SU-DHL-6 (cell line): ENCODE measurements around the gene GMDS.

Experiments
- H2AFZ ChIP-seq: fragments of 200-600 bp; sonication (generic); 2 replicates; pipeline ENCODE4 v1.6.1; 2014; ENCODE audit warnings: low read depth, mild to moderate bottlenecking, moderate library complexity, mixed read lengths, antibody characterized with exemption, low read length; ENCODE audit not compliant: severe bottlenecking
- H3F3A ChIP-seq: fragments of 200-600 bp; shearing (Covaris generic); 2 replicates; pipeline ENCODE4 v1.6.0; 2016; ENCODE audit warnings: antibody characterized with exemption, mild to moderate bottlenecking; ENCODE audit not compliant: insufficient read depth
- H3K27ac ChIP-seq: fragments of 200-600 bp; sonication (generic); 2 replicates; pipeline ENCODE4 v1.5.1; 2016; ENCODE audit warnings: low read depth, mild to moderate bottlenecking, low read length, moderate library complexity, mixed read lengths
- H3K27me3 ChIP-seq: fragments of 200-600 bp; sonication (generic), shearing (Covaris generic); 2 replicates; pipeline ENCODE4 v1.6.0; 2014; ENCODE audit warnings: mild to moderate bottlenecking, low read length
- H3K36me3 ChIP-seq: fragments of 200-600 bp; sonication (generic); 2 replicates; pipeline ENCODE4 v1.6.1; 2014; ENCODE audit warnings: mild to moderate bottlenecking, low read length, mixed read lengths
- H3K4me2 ChIP-seq: fragments of 300-600, 200-600 bp; shearing (Covaris generic), sonication (generic); 2 replicates; pipeline ENCODE4 v1.6.0; 2014; ENCODE audit warnings: low read length, low read depth, mild to moderate bottlenecking; ENCODE audit not compliant: poor library complexity, severe bottlenecking
- H3K4me3 ChIP-seq: fragments of 200-600 bp; sonication (generic); 2 replicates; pipeline ENCODE4 v1.5.1; 2014; ENCODE audit warnings: antibody characterized with exemption, low read length, mild to moderate bottlenecking, mixed read lengths; ENCODE audit not compliant: insufficient read depth, poor library complexity, severe bottlenecking
- H3K79me2 ChIP-seq: fragments of 200-600 bp; sonication (generic); 2 replicates; pipeline ENCODE4 v1.6.1; 2014; ENCODE audit warnings: mild to moderate bottlenecking, low read length, moderate library complexity; ENCODE audit not compliant: insufficient read depth
- H3K9ac ChIP-seq: fragments of 200-600 bp; sonication (generic); 2 replicates; pipeline ENCODE4 v1.7.0; 2014; ENCODE audit warnings: mild to moderate bottlenecking, low read length
- H3K9me2 ChIP-seq: fragments of 200-600 bp; sonication (generic); replicated peaks from 2 replicates; pipeline ENCODE4 v1.6.1; 2014; ENCODE audit warnings: low read length; ENCODE audit not compliant: insufficient read depth
- H3K9me3 ChIP-seq: fragments of 200-600 bp; sonication (generic); 2 replicates; pipeline ENCODE4 v1.6.1; 2014; ENCODE audit warnings: low read length, mixed read lengths; ENCODE audit not compliant: insufficient read depth
- H4K20me1 ChIP-seq: fragments of 200-600 bp; sonication (generic); 2 replicates; pipeline ENCODE4 v1.6.1; 2014; ENCODE audit warnings: low read depth, mild to moderate bottlenecking, antibody characterized with exemption, low read length, moderate library complexity, mixed read lengths
- CTCF ChIP-seq: fragments of 200-600 bp; sonication (generic); IDR thresholded peaks from one replicate; pipeline ENCODE4 v1.5.1; 2017; ENCODE audit warnings: antibody characterized with exemption, mild to moderate bottlenecking, low read length, moderate library complexity; ENCODE audit not compliant: insufficient read depth, poor library complexity, severe bottlenecking
- EZH2phosphoT487 ChIP-seq: fragments of 200-600 bp; sonication (generic), shearing (Covaris generic); conservative IDR thresholded peaks from 2 replicates; pipeline ENCODE4 v1.6.1; 2018; ENCODE audit warnings: mild to moderate bottlenecking, antibody characterized with exemption, low read length, moderate library complexity, mixed read lengths

The GMDS gene

GRCh38 chr6:1790684-1791083, 454.7 kb downstream of the GMDS start:
- Histone ChIP-seq H3K4me2 (no peak overlapping the region), H3K27ac (no peak overlapping the region), H3K9me3 (no peaks in the 10 kb centered on the region), H4K20me1 (no peaks in the 10 kb centered on the region), H2AFZ (no peak overlapping the region), H3K9ac (no peak overlapping the region), H3K4me3 (no peak overlapping the region), H3K36me3 (no peaks in the 10 kb centered on the region), H3K9me2 (no peaks in the 10 kb centered on the region), H3K79me2 (no peaks in the 10 kb centered on the region), H3F3A (no peaks in the 10 kb centered on the region), H3K27me3 (no peaks in the 10 kb centered on the region)
- TF ChIP-seq EZH2phosphoT487 (no peak), CTCF (no peak)

GRCh38 chr6:1789092-1789491, 456.3 kb downstream of the GMDS start:
- H2AFZ ChIP-seq, result no peak overlapping the region
- TF ChIP-seq EZH2phosphoT487, result no peak
- no peak for TF ChIP-seq CTCF
- no peaks in the 10 kb centered on the region for H3K9me2 ChIP-seq
- H3K27ac ChIP-seq, result no peak overlapping the region
- H4K20me1 ChIP-seq, result no peaks in the 10 kb centered on the region
- no peaks in the 10 kb centered on the region for H3K36me3 ChIP-seq
- H3K9ac ChIP-seq, result no peak overlapping the region
- no peak overlapping the region for H3K4me3 ChIP-seq
- H3K79me2 ChIP-seq, result no peaks in the 10 kb centered on the region
- H3K4me2 ChIP-seq, result no peak overlapping the region
- no peaks in the 10 kb centered on the region for H3K9me3 ChIP-seq
- no peaks in the 10 kb centered on the region for H3F3A ChIP-seq
- no peaks in the 10 kb centered on the region for H3K27me3 ChIP-seq

- Histone ChIP-seq H3K9me3 (no peaks in the 10 kb centered on the region), H3K4me2 (no peak overlapping the region), H3K79me2 (no peaks in the 10 kb centered on the region)
Observed at GRCh38 chr6:1787894-1788293, 457.5 kb downstream of the GMDS start.

More at GRCh38 chr6:1787894-1788293, 457.5 kb downstream of the GMDS start:
- Histone ChIP-seq H3K9ac (no peak overlapping the region), H3F3A (no peaks in the 10 kb centered on the region), H2AFZ (no peak overlapping the region), H3K9me2 (no peaks in the 10 kb centered on the region), H3K27me3 (no peaks in the 10 kb centered on the region), H3K36me3 (no peaks in the 10 kb centered on the region), H3K27ac (no peak overlapping the region), H4K20me1 (no peaks in the 10 kb centered on the region), H3K4me3 (no peak overlapping the region)
- TF ChIP-seq EZH2phosphoT487 (no peak), CTCF (no peak)
